HG02642 (cell line): ENCODE measurements around the gene ZNF165.
"Not testable (repeated sequence)": the region's sequence is repeated elsewhere in the genome, so short reads cannot be mapped to it uniquely, and the experiment has no call there.

Experiments
- ATAC-seq: cut with Tn5 transposase; IDR thresholded peaks from one replicate; pipeline ENCODE4 v1.9.1; 2021; ENCODE audit warnings: mild to moderate bottlenecking; ENCODE audit not compliant: unreplicated experiment, poor library complexity

ZNF165 gene

GRCh38 chr6:28118217-28118616 is 37.8 kb downstream of the ZNF165 start:
- no peak for ATAC-seq

- ATAC-seq: no peak
Measured at GRCh38 chr6:28121876-28122275, 41.5 kb downstream of the ZNF165 start.

- ATAC-seq: not testable (repeated sequence)
Measured at GRCh38 chr6:28122283-28122682, 41.9 kb downstream of the ZNF165 start.

- peak; percentile 98 for ATAC-seq
Measured at GRCh38 chr6:28124350-28124970, 44.1 kb downstream of the ZNF165 start, which contains the start of gene ZSCAN16. ZSCAN16 (plus strand) TSS chr6:28124609; CDS start chr6:28125444, 835 bp downstream.

GRCh38 chr6:28124971-28125353 is 44.6 kb downstream of the ZNF165 start:
- peak; percentile 21 for ATAC-seq

GRCh38 chr6:28125401-28125800 is 45.0 kb downstream of the ZNF165 start:
- no peak for ATAC-seq

GRCh38 chr6:28134015-28134414 is 53.6 kb downstream of the ZNF165 start:
- ATAC-seq: no peak

GRCh38 chr6:28134716-28135115 is 54.3 kb downstream of the ZNF165 start:
- ATAC-seq: no peak

- ATAC-seq: no peak
Measured at GRCh38 chr6:28135393-28135792, 55.0 kb downstream of the ZNF165 start.

GRCh38 chr6:28136585-28137504 is 56.5 kb downstream of the ZNF165 start:
- ATAC-seq: peak; percentile 67

- peak; percentile 30 for ATAC-seq
Measured at GRCh38 chr6:28137505-28137981, 57.2 kb downstream of the ZNF165 start.
